ENCODE data around the gene ARHGAP19.
A peak's percentile ranks its signal among the peaks of the same experiment; 100 is the strongest.

ARHGAP19 gene

GRCh38 chr10:97174941-97175340 is 117.5 kb downstream of the ARHGAP19 start:
- H3K9me3 ChIP-seq (ENCODE audit: control insufficient read depth, insufficient read depth, low read depth, low read length) = no peaks in the 10 kb centered on the region
- no peaks in the 10 kb centered on the region; the same call in 1 of the 2 replicates for H3K4me1 ChIP-seq (ENCODE audit: control insufficient read depth, insufficient read depth, low read length)
- CTCF ChIA-PET = interaction anchor here (0.6 to 1.5 kb wide), 3 partner anchors 10 to 434 kb away, joined by 3 to 6 read pairs (median 3); partner anchors contain the start of gene SLIT1
- no peak overlapping the region for H3K27ac ChIP-seq (ENCODE audit: extremely low read depth, low read depth, low read length)
- no peak for TF ChIP-seq YY1 (tag by site-specific recombination; IDR thresholded peaks at IDR 0.05)
- TF ChIP-seq ZSCAN5A (tag by site-specific recombination; IDR thresholded peaks at IDR 0.05) = no peak
- TF ChIP-seq PRDM1 (tag by site-specific recombination; IDR thresholded peaks at IDR 0.05) = no peak
- TF ChIP-seq ZNF416 (tag by site-specific recombination; IDR thresholded peaks at IDR 0.05) = no peak
- TF ChIP-seq ZNF423 (tag by site-specific recombination; IDR thresholded peaks at IDR 0.05) = no peak
- no peak for TF ChIP-seq ZNF394 (tag by site-specific recombination; IDR thresholded peaks at IDR 0.05; ENCODE audit: borderline replicate concordance)
- no peak for TF ChIP-seq ZNF274 (IDR thresholded peaks at IDR 0.05; ENCODE audit: low read length)
- no peak for TF ChIP-seq ZNF274 (tag by site-specific recombination; IDR thresholded peaks at IDR 0.05; ENCODE audit: borderline replicate concordance)
- H3K36me3 ChIP-seq (ENCODE audit: control insufficient read depth in 2 of 2, insufficient read depth in 1 of 2, low read length in 2 of 2) = no peaks in the 10 kb centered on the region
- H3K4me3 ChIP-seq (ENCODE audit: low read depth, low read length) = no peak overlapping the region
- POLR2A ChIA-PET = no interaction called here

DNA sequence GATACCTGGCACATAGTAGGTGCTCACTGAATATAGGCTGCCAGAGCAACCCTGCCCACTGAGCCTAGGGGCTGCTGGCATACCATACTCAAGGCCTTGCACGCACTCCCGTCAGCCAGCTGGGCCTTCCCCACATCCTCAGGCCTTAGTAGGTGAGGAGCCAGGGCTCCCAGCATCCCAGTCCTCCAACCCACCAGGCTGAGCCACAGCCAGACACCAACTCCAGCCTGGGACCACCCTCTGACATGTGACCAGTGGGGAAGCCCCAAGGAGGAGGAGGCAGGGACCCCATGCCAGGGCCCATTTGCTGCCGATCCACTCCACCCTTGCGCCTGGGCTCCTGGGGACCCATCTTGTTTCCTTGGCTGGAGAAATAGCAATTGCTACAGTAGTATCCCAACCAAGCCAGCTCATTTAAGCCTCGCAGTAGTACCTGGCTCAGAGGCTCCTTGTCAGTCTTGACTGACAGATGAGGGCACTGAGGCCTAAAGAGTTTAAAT is 118.1 kb downstream of the ARHGAP19 start:
- H3K36me3 ChIP-seq (ENCODE audit: control insufficient read depth in 2 of 2, insufficient read depth in 1 of 2, low read length in 2 of 2) = no peaks in the 10 kb centered on the region
- TF ChIP-seq ZFP3 (tag by site-specific recombination; IDR thresholded peaks at IDR 0.05; ENCODE audit: low read depth) (no peak), ZIC2 (tag by site-specific recombination; IDR thresholded peaks at IDR 0.05) (peak; percentile 54)
- no peaks in the 10 kb centered on the region; the same call in 1 of the 2 replicates for H3K4me1 ChIP-seq (ENCODE audit: control insufficient read depth, insufficient read depth, low read length)
- no peaks in the 10 kb centered on the region for H3K9me3 ChIP-seq (ENCODE audit: control insufficient read depth, insufficient read depth, low read depth, low read length)
- ChIA-PET CTCF (interaction anchor here (0.6 to 1.5 kb wide), 2 partner anchors 36 to 433 kb away, joined by 3 to 6 read pairs; no protein-coding TSS in a partner anchor), POLR2A (no interaction called here)
- no peak overlapping the region for H3K4me3 ChIP-seq (ENCODE audit: low read depth, low read length)
- no peak overlapping the region for H3K27ac ChIP-seq (ENCODE audit: extremely low read depth, low read depth, low read length)

DNA sequence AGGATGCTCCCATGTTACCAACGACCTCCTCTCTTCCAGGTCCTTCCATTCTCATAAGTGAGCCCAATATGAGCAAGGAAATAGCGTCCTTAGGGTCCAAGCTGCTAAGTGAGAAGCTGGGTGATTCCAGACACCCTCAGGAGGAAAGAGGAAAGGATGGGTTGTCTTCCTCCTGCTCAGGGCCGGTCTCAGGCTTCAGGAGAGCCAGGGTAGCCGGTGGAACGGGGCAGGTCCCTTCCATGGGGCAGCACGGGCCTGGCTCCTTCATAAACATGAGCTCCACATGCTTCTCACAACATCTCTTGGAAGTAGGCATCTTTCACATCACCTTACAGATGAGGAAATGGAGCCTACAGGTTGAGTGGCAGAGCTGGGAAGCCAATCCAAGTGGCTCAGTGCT is 119.4 kb downstream of the ARHGAP19 start:
- Histone ChIP-seq H3K36me3 (ENCODE audit: control insufficient read depth in 2 of 2, insufficient read depth in 1 of 2, low read length in 2 of 2) (no peaks in the 10 kb centered on the region), H3K27ac (ENCODE audit: extremely low read depth, low read depth, low read length) (no peak overlapping the region), H3K9me3 (ENCODE audit: control insufficient read depth, insufficient read depth, low read depth, low read length) (no peaks in the 10 kb centered on the region), H3K4me3 (ENCODE audit: low read depth, low read length) (no peak overlapping the region), H3K4me1 (ENCODE audit: control insufficient read depth, insufficient read depth, low read length) (no peaks in the 10 kb centered on the region; the same call in 1 of the 2 replicates)
- TF ChIP-seq ZNF610 (tag by site-specific recombination; IDR thresholded peaks at IDR 0.05; ENCODE audit: borderline replicate concordance) = no peak
- TF ChIP-seq ZNF843 (tag by site-specific recombination; IDR thresholded peaks at IDR 0.05) = no peak
- TF ChIP-seq ZNF292 (tag by site-specific recombination; IDR thresholded peaks at IDR 0.05; ENCODE audit: borderline replicate concordance, low read depth) = no peak
- no peak for TF ChIP-seq ZNF501 (tag by site-specific recombination; IDR thresholded peaks at IDR 0.05)
- no peak for TF ChIP-seq ZNF211 (tag by site-specific recombination; IDR thresholded peaks at IDR 0.05; ENCODE audit: low read depth)
- TF ChIP-seq CTCF (tag by site-specific recombination; IDR thresholded peaks at IDR 0.05) = no peak
- TF ChIP-seq, protein P1, sequence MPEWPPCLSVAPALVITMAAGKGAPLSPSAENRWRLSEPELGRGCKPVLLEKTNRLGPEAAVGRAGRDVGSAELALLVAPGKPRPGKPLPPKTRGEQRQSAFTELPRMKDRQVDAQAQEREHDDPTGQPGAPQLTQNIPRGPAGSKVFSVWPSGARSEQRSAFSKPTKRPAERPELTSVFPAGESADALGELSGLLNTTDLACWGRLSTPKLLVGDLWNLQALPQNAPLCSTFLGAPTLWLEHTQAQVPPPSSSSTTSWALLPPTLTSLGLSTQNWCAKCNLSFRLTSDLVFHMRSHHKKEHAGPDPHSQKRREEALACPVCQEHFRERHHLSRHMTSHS (tag by site-specific recombination; IDR thresholded peaks at IDR 0.05) = no peak
- no peak for TF ChIP-seq BCL11B (tag by site-specific recombination; IDR thresholded peaks at IDR 0.05; ENCODE audit: low read depth)
- no peak for TF ChIP-seq ZNF350 (tag by site-specific recombination; IDR thresholded peaks at IDR 0.05)
- TF ChIP-seq, protein P2, sequence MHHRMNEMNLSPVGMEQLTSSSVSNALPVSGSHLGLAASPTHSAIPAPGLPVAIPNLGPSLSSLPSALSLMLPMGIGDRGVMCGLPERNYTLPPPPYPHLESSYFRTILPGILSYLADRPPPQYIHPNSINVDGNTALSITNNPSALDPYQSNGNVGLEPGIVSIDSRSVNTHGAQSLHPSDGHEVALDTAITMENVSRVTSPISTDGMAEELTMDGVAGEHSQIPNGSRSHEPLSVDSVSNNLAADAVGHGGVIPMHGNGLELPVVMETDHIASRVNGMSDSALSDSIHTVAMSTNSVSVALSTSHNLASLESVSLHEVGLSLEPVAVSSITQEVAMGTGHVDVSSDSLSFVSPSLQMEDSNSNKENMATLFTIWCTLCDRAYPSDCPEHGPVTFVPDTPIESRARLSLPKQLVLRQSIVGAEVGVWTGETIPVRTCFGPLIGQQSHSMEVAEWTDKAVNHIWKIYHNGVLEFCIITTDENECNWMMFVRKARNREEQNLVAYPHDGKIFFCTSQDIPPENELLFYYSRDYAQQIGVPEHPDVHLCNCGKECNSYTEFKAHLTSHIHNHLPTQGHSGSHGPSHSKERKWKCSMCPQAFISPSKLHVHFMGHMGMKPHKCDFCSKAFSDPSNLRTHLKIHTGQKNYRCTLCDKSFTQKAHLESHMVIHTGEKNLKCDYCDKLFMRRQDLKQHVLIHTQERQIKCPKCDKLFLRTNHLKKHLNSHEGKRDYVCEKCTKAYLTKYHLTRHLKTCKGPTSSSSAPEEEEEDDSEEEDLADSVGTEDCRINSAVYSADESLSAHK (tag by site-specific recombination; IDR thresholded peaks at IDR 0.05) = no peak
- no peak for TF ChIP-seq ZSCAN16 (tag by site-specific recombination; IDR thresholded peaks at IDR 0.05)
- TF ChIP-seq, protein P3, sequence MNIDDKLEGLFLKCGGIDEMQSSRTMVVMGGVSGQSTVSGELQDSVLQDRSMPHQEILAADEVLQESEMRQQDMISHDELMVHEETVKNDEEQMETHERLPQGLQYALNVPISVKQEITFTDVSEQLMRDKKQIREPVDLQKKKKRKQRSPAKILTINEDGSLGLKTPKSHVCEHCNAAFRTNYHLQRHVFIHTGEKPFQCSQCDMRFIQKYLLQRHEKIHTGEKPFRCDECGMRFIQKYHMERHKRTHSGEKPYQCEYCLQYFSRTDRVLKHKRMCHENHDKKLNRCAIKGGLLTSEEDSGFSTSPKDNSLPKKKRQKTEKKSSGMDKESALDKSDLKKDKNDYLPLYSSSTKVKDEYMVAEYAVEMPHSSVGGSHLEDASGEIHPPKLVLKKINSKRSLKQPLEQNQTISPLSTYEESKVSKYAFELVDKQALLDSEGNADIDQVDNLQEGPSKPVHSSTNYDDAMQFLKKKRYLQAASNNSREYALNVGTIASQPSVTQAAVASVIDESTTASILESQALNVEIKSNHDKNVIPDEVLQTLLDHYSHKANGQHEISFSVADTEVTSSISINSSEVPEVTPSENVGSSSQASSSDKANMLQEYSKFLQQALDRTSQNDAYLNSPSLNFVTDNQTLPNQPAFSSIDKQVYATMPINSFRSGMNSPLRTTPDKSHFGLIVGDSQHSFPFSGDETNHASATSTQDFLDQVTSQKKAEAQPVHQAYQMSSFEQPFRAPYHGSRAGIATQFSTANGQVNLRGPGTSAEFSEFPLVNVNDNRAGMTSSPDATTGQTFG (tag by site-specific recombination; IDR thresholded peaks at IDR 0.05; ENCODE audit: borderline replicate concordance) = no peak
- TF ChIP-seq ZNF37A (tag by site-specific recombination; IDR thresholded peaks at IDR 0.05) = no peak
- CTCF ChIA-PET = interaction anchor here (0.6 to 1.2 kb wide), 2 partner anchors 100 to 459 kb away, joined by 5 read pairs; no protein-coding TSS in a partner anchor
- POLR2A ChIA-PET = no interaction called here
